Muscle of leg (tissue), 11 donors: ENCODE measurements around the gene MUC20. TPM values are rescaled to one million over a fixed set of nuclear protein-coding genes. Genes with fewer than 3 reads are reported as not detected.
A peak's percentile ranks its signal among the peaks of the same experiment; 100 is the strongest.

Experiments used
- DNase-seq: peaks from one replicate; pipeline ENCODE4 v3.0.0; 2013
- H3K27ac ChIP-seq: one replicate; pipeline ENCODE4 v1.5.1; 2013; ENCODE audit warnings: mild to moderate bottlenecking, low read length, control low read depth
- H3K27me3 ChIP-seq: one replicate; pipeline ENCODE4 v1.6.1; 2013; ENCODE audit warnings: low read length; ENCODE audit not compliant: control insufficient read depth, insufficient read depth
- H3K36me3 ChIP-seq: one replicate; pipeline ENCODE4 v1.6.1; 2013; ENCODE audit warnings: low read length; ENCODE audit not compliant: control insufficient read depth, insufficient read depth
- H3K4me1 ChIP-seq: one replicate; pipeline ENCODE4 v1.6.1; 2013; ENCODE audit warnings: low read length; ENCODE audit not compliant: control insufficient read depth, insufficient read depth
- H3K4me3 ChIP-seq: one replicate; pipeline ENCODE4 v1.5.1; 2013; ENCODE audit warnings: low read length, control low read depth
- H3K9me3 ChIP-seq: replicated peaks from 2 replicates; pipeline ENCODE4 v1.6.1; 2013; ENCODE audit warnings: low read depth, low read length; ENCODE audit not compliant: control insufficient read depth
- WGBS: methylation state at CpG from one replicate; pipeline ENCODE4 v1.1.5; 2013; ENCODE audit warnings: missing lambda C conversion rate; ENCODE audit not compliant: insufficient coverage; 5-methylcytosine and 5-hydroxymethylcytosine counted together
- polyA plus RNA-seq, 8 donors: library from polyadenylated mRNA; unstranded; fragments of 120-200 nt; gene quantifications; one replicate each; pipeline versions ENCODE4 v1.2.1 to v1.2.3, GENCODE V29; 2013; ENCODE audit warnings: inconsistent platforms in 1 of 8, low replicate concordance in 1 of 8; ENCODE audit not compliant: insufficient read length in 8 of 8, insufficient read depth in 1 of 8
- total RNA-seq: library from RNA; stranded (reverse); fragments of 120-200 nt; gene quantifications from one replicate; pipeline ENCODE4 v1.2.4, GENCODE V29; 2013

MUC20 gene
- total and polyA plus RNA-seq, 9 donors = 0.66 to 12.0 (median 2.8) TPM

- 32% methylated on average over 4 of the region's 16 CpGs for WGBS
- Histone ChIP-seq H3K27me3 (peaks cover 7% of the 10 kb centered on the region), H3K36me3 (no peaks in the 10 kb centered on the region), H3K9me3 (no peaks in the 10 kb centered on the region), H3K27ac (peak overlapping the region; percentile 55), H3K4me3 (no peak overlapping the region), H3K4me1 (peaks cover 50% of the 10 kb centered on the region)
- DNase-seq = peak; percentile 69
Observed at GRCh38 chr3:195755791-195756676, 35.3 kb downstream of the MUC20 start.

GRCh38 chr3:195757438-195757770 lies 36.6 kb downstream of the MUC20 start:
- peak; percentile 34 for DNase-seq
- Histone ChIP-seq H3K36me3 (no peaks in the 10 kb centered on the region), H3K4me3 (no peak overlapping the region), H3K27ac (no peak overlapping the region), H3K9me3 (no peaks in the 10 kb centered on the region), H3K4me1 (peaks cover 62% of the 10 kb centered on the region), H3K27me3 (peaks cover 19% of the 10 kb centered on the region)
- WGBS = 4% methylated on average over 3 of the region's 8 CpGs

- H3K9me3 ChIP-seq = no peaks in the 10 kb centered on the region
Observed at GRCh38 chr3:195757827-195758226, 37.0 kb downstream of the MUC20 start.

GRCh38 chr3:195758721-195759353 lies 38.1 kb downstream of the MUC20 start:
- H3K27me3 ChIP-seq = peaks cover 31% of the 10 kb centered on the region
- H3K36me3 ChIP-seq = no peaks in the 10 kb centered on the region
- H3K9me3 ChIP-seq = no peaks in the 10 kb centered on the region
- no peak overlapping the region for H3K4me3 ChIP-seq
- peak; percentile 50 for DNase-seq
- WGBS = 75% methylated on average over 12 of the region's 19 CpGs
- no peak overlapping the region for H3K27ac ChIP-seq
- peaks cover 67% of the 10 kb centered on the region for H3K4me1 ChIP-seq

More at GRCh38 chr3:195757827-195758226, 37.0 kb downstream of the MUC20 start:
- Histone ChIP-seq H3K27me3 (peaks cover 21% of the 10 kb centered on the region), H3K4me1 (peaks cover 64% of the 10 kb centered on the region), H3K4me3 (no peak overlapping the region), H3K36me3 (no peaks in the 10 kb centered on the region), H3K27ac (no peak overlapping the region)
- no peak for DNase-seq
- WGBS = 53% methylated on average over 10 of the region's 10 CpGs

DNA sequence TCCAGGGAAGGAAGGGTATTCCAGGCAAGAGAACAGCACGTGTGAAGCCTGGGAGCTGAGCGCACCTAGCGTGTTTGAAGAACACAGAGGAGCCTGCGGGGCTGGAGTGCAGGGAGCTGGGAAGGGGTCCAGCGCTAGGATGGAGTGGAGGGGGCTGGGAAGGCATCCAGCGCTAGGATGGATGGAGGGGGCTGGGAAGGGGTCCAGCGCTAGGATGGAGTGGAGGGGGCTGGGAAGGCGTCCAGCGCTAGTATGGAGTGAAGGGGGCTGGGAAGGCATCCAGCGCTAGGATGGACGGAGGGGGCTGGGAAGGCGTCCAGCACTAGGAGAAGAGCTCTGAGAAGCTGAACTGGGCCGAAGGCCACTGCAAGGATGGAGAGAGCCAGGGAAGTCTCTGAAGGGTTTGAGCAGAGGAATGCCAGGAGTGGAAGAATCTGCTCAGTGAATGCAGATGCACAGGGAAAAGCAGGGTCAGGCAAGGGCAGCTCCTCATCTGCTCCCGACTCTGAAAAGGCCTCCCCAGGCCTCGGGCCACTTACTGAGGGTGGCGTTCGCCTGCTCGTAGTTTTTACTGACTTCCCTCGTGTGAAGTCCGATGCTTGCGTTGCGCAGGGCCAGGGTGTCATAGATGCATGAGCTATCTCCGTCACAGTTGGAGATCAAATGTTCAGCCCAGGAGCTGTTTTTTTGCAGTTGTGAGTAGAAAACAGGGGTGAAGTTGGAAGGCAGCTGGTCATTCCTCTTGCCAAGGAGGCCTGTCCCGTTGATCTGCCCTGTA lies 39.8 kb downstream of the MUC20 start:
- no peak overlapping the region for H3K4me3 ChIP-seq
- H3K4me1 ChIP-seq = peaks cover 77% of the 10 kb centered on the region
- DNase-seq = peak; percentile 93
- peaks cover 32% of the 10 kb centered on the region for H3K27me3 ChIP-seq
- peak overlapping the region; percentile 83 for H3K27ac ChIP-seq
- H3K9me3 ChIP-seq = no peaks in the 10 kb centered on the region
- WGBS = 34% methylated on average over 24 of the region's 24 CpGs
- no peaks in the 10 kb centered on the region for H3K36me3 ChIP-seq

- H3K9me3 ChIP-seq = no peaks in the 10 kb centered on the region
- WGBS = 69% methylated on average over 4 of the region's 10 CpGs
- H3K4me1 ChIP-seq = peaks cover 71% of the 10 kb centered on the region
- H3K36me3 ChIP-seq = no peaks in the 10 kb centered on the region
- DNase-seq = no peak
- peak overlapping the region; percentile 83 for H3K27ac ChIP-seq
- H3K4me3 ChIP-seq = no peak overlapping the region
- H3K27me3 ChIP-seq = peaks cover 32% of the 10 kb centered on the region
Observed at GRCh38 chr3:195761123-195761566, 40.4 kb downstream of the MUC20 start.

DNA sequence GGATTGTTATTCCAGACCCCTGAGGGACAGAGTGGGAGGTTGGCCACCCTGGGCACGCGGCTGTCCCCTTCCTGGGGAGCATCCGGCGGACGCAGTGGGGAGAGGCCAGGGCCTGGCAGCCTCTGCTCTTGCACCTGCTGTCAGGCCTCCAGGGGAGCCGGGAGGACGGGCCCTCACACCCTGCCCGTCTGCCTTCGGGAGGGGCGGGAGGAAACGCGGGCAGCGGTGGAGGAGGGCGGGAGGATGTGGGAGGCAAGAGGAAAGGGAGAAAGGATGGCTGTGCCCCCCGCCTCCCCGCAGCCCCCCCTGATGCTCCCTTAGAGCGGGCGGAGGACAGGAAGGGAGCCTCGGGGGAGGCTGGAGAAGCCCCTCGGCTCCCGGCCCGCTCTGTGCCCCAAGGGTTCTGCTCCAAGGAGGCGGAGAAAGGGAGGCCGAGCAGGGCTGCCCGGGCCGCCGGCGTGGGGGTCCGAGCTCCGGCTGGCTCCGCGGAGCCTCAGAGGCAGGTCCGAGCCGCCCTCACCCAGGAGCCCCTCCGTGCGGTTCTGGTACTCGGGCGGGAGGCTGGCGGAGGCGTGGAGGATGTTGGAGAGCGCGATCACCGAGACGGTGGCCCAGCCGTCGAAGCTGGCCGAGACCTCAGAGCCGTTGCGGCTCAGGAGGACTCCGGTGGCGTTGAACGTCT lies 40.9 kb downstream of the MUC20 start:
- peaks cover 32% of the 10 kb centered on the region for H3K27me3 ChIP-seq
- 14% methylated on average over 29 of the region's 52 CpGs for WGBS
- peak; percentile 17 for DNase-seq
- H3K4me3 ChIP-seq = no peak overlapping the region
- no peaks in the 10 kb centered on the region for H3K9me3 ChIP-seq
- peaks cover 70% of the 10 kb centered on the region for H3K4me1 ChIP-seq
- no peak overlapping the region for H3K27ac ChIP-seq
- no peaks in the 10 kb centered on the region for H3K36me3 ChIP-seq

- H3K27ac ChIP-seq = no peak overlapping the region
- H3K9me3 ChIP-seq = no peaks in the 10 kb centered on the region
- DNase-seq = no peak
- peaks cover 67% of the 10 kb centered on the region for H3K4me1 ChIP-seq
- H3K36me3 ChIP-seq = no peaks in the 10 kb centered on the region
- no peak overlapping the region for H3K4me3 ChIP-seq
- peaks cover 32% of the 10 kb centered on the region for H3K27me3 ChIP-seq
- WGBS = 67% methylated on average over 36 of the region's 36 CpGs
Observed at GRCh38 chr3:195762249-195762585, 41.4 kb downstream of the MUC20 start.

DNA sequence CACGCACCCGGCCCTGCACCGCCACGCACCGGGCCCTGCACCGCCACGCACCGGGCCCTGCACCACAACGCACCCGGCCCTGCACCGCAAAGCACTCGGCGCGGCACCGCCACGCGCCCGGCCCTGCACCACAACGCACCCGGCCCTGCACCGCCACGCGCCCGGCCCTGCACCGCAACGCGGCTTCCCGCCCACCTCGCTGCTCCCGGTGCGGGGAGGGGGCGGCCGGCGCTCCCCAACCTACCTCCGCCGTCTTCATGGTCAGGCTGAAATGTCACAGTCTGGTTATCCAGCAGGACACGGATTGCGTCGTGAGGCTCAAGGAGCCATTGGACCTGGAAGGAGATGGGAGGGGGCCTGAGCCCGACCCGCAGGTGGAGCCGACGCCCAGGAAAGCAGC lies 41.8 kb downstream of the MUC20 start:
- no peaks in the 10 kb centered on the region for H3K9me3 ChIP-seq
- H3K4me1 ChIP-seq = peaks cover 63% of the 10 kb centered on the region
- DNase-seq = no peak
- no peaks in the 10 kb centered on the region for H3K36me3 ChIP-seq
- no peak overlapping the region for H3K4me3 ChIP-seq
- 77% methylated on average over 35 of the region's 43 CpGs for WGBS
- peaks cover 32% of the 10 kb centered on the region for H3K27me3 ChIP-seq
- peak overlapping the region; percentile 24 for H3K27ac ChIP-seq
